Neutrophil (primary cell): ENCODE results near the gene SCRN1.
"Not testable (repeated sequence)": the region's sequence is repeated elsewhere in the genome, so short reads cannot be mapped to it uniquely, and the experiment has no call there.

Source experiments
- H3K27ac ChIP-seq: fragments of 200-600 bp; sonication (generic); 2 replicates; pipeline ENCODE4 v1.5.1; 2016; ENCODE audit warnings: mild to moderate bottlenecking, moderate library complexity
- H3K27me3 ChIP-seq: fragments of 200-600 bp; sonication (generic); 2 replicates; pipeline ENCODE4 v1.6.0; 2016; ENCODE audit warnings: mild to moderate bottlenecking
- H3K36me3 ChIP-seq: fragments of 200-600 bp; sonication (generic); 2 replicates; pipeline ENCODE4 v1.5.1; 2017
- H3K4me1 ChIP-seq, 2 experiments: fragments of 200-600 bp in 1 of 2; sonication (generic) in 1 of 2; 1 replicate in 1 of 2; 2 replicates in 1 of 2; pipeline versions ENCODE4 v1.5.1 to v1.6.1; 2013 to 2016; ENCODE audit warnings: low read depth in 1 of 2, low read length in 1 of 2, mild to moderate bottlenecking in 1 of 2, moderate library complexity in 1 of 2; ENCODE audit not compliant: control insufficient read depth in 1 of 2, insufficient read depth in 1 of 2
- H3K4me3 ChIP-seq, 2 experiments: fragments of 200-600 bp in 1 of 2; sonication (generic) in 1 of 2; 1 replicate in 1 of 2; 2 replicates in 1 of 2; pipeline ENCODE4 v1.5.1; 2013 to 2016; ENCODE audit warnings: low read depth in 1 of 2, low read length in 1 of 2, mild to moderate bottlenecking in 1 of 2, moderate library complexity in 1 of 2
- H3K9me3 ChIP-seq: fragments of 200-600 bp; sonication (generic); 2 replicates; pipeline ENCODE4 v1.5.1; 2016
- TF ChIP-seq, protein P1 (sequence below): fragments of 200-600 bp; sonication (generic); IDR thresholded peaks from 2 replicates; pipeline ENCODE4 v1.5.1; 2016; ENCODE audit warnings: antibody characterized with exemption

SCRN1 gene

DNA sequence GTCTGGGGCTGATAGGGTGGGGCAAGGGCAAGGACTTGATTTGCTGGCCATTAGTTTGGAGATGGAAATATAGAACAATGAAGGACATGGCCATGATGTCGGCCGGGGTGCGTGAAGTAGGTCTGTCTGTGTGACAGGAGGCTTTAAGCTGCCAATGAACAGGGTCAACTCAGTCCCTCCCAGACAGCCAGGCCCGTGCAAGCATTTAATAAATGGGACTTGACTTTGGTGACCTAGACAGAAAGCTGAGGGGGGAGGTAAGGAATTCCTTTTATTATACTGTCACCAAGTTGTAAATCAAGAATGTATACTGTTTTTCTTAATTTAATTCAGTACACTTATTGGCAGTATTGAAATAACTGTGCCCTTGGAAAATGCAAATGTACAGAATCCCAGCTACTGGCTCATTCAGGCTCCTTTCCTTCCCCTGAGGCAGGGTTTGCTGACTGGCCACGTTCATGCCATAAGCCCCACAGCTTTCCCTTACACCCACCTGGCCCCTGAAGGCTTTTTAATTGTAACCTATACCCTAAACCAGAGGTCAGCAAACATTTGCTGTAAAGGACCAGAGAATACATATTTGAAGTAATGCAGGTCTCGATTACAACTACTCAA, 96.1 kb downstream of the SCRN1 start:
- H3K9me3 ChIP-seq = no peaks in the 10 kb centered on the region
- TF ChIP-seq, protein P1, sequence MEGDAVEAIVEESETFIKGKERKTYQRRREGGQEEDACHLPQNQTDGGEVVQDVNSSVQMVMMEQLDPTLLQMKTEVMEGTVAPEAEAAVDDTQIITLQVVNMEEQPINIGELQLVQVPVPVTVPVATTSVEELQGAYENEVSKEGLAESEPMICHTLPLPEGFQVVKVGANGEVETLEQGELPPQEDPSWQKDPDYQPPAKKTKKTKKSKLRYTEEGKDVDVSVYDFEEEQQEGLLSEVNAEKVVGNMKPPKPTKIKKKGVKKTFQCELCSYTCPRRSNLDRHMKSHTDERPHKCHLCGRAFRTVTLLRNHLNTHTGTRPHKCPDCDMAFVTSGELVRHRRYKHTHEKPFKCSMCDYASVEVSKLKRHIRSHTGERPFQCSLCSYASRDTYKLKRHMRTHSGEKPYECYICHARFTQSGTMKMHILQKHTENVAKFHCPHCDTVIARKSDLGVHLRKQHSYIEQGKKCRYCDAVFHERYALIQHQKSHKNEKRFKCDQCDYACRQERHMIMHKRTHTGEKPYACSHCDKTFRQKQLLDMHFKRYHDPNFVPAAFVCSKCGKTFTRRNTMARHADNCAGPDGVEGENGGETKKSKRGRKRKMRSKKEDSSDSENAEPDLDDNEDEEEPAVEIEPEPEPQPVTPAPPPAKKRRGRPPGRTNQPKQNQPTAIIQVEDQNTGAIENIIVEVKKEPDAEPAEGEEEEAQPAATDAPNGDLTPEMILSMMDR = no peak
- H3K4me1 ChIP-seq = no peaks in the 10 kb centered on the region
- no peaks in the 10 kb centered on the region for H3K27me3 ChIP-seq
- no peak overlapping the region for H3K27ac ChIP-seq
- no peak overlapping the region for H3K4me3 ChIP-seq
- H3K36me3 ChIP-seq = no peaks in the 10 kb centered on the region

DNA sequence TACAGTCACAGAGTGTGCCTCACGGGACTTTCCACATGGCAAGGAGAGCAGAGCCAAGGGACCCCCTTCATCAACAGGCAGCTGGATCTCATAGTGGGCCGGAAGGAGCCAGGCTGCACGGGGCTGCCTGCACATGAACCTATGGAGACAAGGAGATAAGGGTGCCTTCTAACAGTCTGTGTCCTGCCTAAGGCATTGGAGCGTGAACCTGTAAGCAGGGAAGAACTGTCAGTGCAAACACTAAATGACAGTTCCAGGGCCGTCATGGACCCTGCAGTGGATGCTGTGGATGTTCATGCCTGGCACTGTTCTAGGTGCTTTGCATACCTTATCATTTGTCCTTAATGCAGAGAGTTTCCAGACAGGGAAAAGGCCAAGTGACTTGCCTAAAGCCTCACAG, 97.4 kb downstream of the SCRN1 start:
- no peaks in the 10 kb centered on the region for H3K27me3 ChIP-seq
- no peaks in the 10 kb centered on the region for H3K4me1 ChIP-seq
- no peaks in the 10 kb centered on the region for H3K9me3 ChIP-seq
- H3K27ac ChIP-seq = no peak overlapping the region
- no peak overlapping the region for H3K4me3 ChIP-seq
- TF ChIP-seq, protein P1 = no peak
- H3K36me3 ChIP-seq = no peaks in the 10 kb centered on the region

DNA sequence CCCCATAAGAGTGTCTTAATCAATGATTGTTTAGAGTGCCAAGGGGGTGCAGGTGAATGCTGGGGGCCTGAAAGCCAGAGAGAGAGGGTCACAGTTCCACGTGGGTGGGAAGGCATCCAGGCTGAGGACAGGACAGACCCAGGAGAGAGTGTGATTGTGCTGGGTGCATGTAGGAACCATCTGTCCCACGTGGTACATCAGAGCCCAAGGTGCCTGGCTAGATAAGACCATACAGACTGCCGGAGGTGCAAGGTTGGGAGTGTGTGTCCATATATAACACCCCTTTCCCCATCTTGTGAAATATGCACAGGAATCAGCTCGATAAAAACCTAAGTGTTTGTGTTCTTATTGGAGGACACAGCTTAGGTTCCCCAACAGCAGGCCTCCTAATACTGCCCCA, 97.8 kb downstream of the SCRN1 start:
- no peaks in the 10 kb centered on the region for H3K36me3 ChIP-seq
- no peak overlapping the region for H3K27ac ChIP-seq

DNA sequence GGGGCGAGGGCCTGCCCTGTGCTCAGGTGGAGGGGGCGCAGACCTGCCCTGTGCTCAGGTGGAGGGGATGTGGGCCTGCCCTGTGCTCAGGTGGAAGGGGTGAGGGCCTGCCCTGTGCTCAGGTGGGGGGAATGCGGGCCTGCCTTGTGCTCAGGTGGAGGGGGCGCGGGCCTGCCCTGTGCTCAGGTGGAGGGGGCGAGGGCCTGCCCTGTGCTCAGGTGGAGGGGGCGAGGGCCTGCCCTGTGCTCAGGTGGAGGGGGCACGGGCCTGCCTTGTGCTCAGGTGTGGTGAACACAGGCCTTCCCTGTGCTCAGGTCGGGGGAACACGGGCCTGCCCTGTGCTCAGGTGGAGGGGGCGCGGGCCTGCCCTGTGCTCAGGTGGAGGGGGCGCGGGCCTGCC, 98.8 kb downstream of the SCRN1 start:
- H3K27ac ChIP-seq, H3K9me3 ChIP-seq, H3K36me3 ChIP-seq, H3K4me1 ChIP-seq, H3K4me3 ChIP-seq, H3K27me3 ChIP-seq: not testable (repeated sequence)

More for the DNA sequence above, 97.8 kb downstream of the SCRN1 start:
- Histone ChIP-seq H3K9me3 (no peaks in the 10 kb centered on the region), H3K27me3 (no peaks in the 10 kb centered on the region), H3K4me3 (no peak overlapping the region), H3K4me1 (no peaks in the 10 kb centered on the region)
- TF ChIP-seq, protein P1 = no peak

DNA sequence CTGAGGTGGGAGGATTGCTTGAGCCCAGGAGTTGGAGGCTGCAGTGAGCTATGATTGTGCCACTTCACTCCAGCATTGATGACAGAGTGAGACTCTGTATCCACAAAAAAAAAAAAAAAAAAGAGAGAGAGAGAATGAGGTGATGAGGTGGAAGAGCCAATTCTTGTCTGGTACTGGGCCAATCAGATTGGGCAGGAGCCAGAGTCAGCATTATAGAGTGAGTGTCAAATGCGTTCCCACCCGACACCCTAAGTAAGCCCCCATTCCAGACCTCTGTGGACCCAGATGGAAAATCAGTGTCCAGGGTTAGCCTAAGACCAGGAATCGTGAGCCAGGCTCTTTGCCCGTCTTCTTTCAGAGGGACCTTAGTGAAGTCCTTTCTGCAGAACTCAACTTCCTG, 99.3 kb downstream of the SCRN1 start:
- Histone ChIP-seq H3K4me1 (no peaks in the 10 kb centered on the region), H3K36me3 (no peaks in the 10 kb centered on the region), H3K27ac (no peak overlapping the region), H3K27me3 (peaks cover 5% of the 10 kb centered on the region), H3K4me3 (no peak overlapping the region), H3K9me3 (no peaks in the 10 kb centered on the region)
- TF ChIP-seq, protein P1 = no peak

DNA sequence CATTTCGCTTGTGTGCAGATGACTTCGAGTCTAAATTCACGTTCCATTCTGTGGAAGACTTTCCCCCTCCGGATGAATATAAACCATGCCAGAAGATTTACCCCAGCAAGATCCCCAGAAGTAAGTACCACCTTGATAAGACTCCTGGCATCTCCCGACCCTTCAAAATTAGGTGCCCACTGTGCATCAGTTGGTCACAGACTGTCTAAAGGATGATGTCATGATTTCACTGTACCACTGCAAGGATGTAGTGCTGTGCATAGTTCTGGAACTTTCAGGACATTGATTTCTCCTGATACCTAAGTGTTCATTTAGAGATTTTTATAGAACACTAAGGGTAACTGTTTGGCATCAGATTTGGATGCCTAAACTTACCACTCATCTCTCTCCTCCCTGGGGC, 100.3 kb downstream of the SCRN1 start:
- Histone ChIP-seq H3K36me3 (no peaks in the 10 kb centered on the region), H3K4me1 (no peaks in the 10 kb centered on the region)
- TF ChIP-seq, protein P1 = no peak

More for the DNA sequence above, 100.3 kb downstream of the SCRN1 start:
- peaks cover 15% of the 10 kb centered on the region for H3K27me3 ChIP-seq
- H3K4me3 ChIP-seq = no peak overlapping the region
- no peak overlapping the region for H3K27ac ChIP-seq
- no peaks in the 10 kb centered on the region for H3K9me3 ChIP-seq
